Non-pigmented ciliary epithelial cell (primary cell): Measurements from ENCODE around the gene UBE3B.

Experiments
- DNase-seq: peaks from one replicate; pipeline ENCODE4 v3.0.0-alpha.2; 2010; ENCODE audit warnings: low read depth

The UBE3B gene

DNA sequence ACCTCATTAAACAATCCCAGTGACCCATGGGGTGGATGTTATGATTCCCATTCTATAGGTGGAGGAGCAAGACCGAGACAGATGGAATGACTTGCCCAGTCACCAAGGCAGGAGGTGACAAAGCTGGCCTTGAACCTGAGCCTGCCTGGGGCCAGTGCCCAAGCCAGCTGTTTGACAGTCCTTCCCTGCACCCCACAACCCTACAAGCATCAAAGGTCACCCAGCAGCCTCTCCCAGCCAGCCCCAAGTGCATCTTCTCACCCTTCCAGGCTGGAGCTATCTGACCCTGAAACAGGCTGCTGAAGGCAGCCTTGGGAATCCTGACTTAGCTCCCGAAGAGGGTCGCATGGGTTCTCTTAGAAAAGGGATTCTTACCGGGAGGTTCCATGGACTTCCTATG is 75.5 kb downstream of the UBE3B start:
- no peak for DNase-seq

DNA sequence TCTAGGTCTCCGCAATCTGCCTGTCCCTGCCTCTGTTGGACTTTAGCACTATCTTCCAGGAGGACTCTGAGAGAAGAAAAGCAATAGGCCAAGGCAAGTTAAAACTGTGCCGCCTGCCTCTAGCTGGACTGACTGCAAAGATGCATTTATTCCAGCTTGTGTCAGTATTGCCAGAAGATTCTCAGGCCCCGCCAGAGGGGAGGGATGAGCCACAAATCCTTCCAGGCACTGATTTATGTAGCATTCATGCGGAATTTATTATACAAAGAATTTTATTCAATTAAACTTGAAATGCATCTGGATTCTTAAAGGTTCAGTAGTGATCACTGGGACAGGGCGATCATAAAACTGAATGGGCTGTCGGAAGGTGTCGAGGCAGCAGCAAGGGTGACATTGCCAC is 76.0 kb downstream of the UBE3B start:
- peak; percentile 34 for DNase-seq

- DNase-seq, result no peak
Observed at GRCh38 chr12:109553906-109554500, 76.6 kb downstream of the UBE3B start.

GRCh38 chr12:109554761-109555160 is 77.3 kb downstream of the UBE3B start:
- no peak for DNase-seq

GRCh38 chr12:109555431-109556315 is 78.2 kb downstream of the UBE3B start:
- no peak for DNase-seq

DNA sequence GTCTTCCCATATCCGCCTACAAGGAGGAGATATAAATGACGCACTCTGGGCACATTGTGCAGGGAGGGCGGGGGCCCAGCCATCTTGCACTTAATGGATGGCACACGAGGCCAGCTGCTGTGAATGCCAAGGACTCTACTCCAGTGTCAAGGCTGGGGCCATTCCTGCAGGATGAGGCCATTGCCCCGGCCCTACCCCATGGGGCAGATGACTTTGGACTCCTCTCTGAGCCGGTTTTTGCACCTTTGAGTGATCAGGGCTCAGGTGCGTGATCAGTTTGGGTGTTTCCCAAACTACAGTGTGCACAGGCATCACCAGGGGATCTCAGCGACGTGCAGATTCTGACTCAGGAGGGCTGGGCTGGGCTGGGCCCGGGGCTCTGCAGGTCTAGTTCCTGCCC is 79.8 kb downstream of the UBE3B start:
- DNase-seq, result no peak

DNA sequence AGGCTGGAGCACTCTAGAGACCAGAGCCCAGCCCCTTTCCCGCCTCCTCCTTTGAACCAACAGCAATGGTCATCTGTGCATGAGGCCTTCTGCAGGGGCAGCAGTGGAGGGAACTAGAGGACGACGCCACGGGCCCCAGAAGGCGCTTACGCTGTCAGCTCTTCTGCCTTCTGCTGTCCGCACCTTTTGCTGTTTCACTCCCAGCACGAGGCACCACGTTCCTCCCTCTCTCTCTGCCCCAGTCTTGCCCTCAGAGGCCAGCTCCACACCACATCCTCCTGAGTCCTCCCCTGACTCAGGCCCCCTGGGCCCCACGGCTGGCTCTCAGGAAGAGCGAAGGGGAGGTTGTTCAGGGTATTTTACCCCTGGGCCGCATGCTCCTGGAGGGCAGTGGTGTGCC is 80.4 kb downstream of the UBE3B start:
- no peak for DNase-seq

GRCh38 chr12:109558374-109559199 is 81.2 kb downstream of the UBE3B start:
- DNase-seq, result no peak

DNA sequence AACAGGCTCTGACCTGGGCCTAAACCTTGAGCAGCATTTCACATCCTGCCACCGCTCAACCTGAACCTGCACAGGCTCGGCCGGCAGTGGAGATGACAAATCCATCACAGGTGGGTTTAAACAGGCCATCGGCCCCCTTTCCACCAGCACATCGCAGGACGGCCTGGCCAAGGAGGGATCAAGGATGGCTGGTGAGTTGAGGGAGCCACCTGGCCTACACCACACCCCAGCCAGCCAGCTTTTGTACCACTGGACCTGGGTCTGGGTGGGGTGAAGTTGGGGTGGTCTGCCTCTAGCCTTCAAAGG is 81.7 kb downstream of the UBE3B start:
- DNase-seq, result no peak

DNA sequence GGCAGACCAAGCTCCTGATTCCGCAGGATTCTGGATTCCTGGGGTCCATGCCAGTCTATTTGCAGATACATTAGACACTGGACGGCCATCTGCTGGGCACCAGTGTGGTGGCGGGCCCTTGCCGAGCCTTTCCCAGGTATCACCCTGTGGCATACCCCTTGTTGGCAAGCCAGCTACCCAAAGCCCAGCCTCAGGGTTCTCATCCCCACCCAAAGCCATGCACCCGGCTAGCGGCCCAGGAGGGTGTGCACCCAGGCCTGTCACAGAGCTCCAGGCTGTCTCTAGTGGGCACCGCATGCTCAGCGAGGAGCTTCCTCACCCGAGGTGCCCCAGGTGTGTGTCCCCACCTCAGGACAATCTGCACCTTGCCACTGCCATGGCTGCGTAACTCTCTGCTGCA is 82.2 kb downstream of the UBE3B start:
- no peak for DNase-seq

DNA sequence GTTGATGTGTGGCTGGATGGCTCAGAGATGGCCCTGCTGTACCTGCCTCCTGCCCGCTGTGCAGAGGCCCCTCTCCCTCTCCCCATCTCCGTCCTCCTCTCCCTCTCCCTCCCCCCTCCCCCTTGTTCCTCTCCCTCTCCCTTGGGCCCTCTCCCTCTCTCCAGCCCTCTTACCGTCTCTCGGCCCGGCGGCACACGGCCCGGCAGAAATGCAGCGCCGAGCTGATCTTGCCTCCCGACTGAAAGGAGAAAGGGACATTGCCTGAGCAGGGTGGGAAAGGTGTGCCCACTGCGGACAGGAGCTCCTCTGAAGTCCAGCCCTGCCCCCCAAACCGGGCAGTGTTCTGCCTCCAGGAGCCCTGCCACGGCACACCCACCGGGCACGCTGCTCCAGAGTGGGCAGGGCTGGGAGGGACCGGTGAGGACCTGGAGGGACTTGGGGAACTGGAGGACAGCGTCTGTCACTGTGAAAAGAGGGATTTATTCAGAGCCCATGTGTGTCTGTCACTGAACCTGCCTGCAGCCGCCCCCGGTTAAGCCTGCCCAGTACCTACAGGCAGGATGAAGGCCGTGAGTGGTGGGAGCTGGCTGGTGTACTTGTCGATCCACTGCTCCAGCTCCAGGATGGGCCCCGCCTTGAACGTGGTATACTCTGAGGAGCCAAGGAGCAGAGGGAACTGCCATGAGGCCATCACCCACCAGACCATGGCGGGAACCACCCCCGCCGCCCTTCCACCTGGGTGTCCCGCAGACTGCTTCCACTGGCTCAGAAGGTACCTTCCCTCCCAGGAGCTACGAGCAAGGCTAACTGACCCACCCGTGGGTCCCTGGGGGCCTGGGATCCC is 83.7 kb downstream of the UBE3B start:
- no peak for DNase-seq

GRCh38 chr12:109561711-109562030 is 84.2 kb downstream of the UBE3B start:
- no peak for DNase-seq

GRCh38 chr12:109562871-109563270 is 85.4 kb downstream of the UBE3B start:
- DNase-seq, result no peak

GRCh38 chr12:109563291-109564284 is 86.2 kb downstream of the UBE3B start:
- no peak for DNase-seq

DNA sequence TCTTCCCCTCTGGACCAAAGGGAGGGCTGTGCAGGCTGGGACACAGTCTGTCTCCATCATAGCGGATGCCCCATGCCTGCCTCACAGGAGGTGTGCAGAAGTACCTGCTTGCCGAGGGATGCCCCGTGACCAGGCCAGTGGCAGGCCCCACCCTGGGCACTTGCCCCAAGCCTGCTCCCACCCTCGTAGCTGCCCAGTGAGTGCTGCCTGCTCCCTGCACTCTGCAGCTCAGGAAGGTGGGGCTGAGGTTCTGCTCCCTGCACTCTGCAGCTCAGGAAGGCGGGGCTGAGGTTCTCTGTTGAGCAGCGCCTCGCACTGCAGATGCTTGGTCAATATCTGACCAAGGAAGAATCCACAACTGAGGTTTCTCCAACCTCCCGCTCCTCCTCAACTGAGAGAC is 89.0 kb downstream of the UBE3B start:
- DNase-seq, result no peak

- DNase-seq, result no peak
Observed at GRCh38 chr12:109567296-109567695, 89.9 kb downstream of the UBE3B start.

GRCh38 chr12:109567967-109568366 is 90.5 kb downstream of the UBE3B start:
- DNase-seq, result no peak

- no peak for DNase-seq
Observed at GRCh38 chr12:109568486-109568885, 91.1 kb downstream of the UBE3B start.

DNA sequence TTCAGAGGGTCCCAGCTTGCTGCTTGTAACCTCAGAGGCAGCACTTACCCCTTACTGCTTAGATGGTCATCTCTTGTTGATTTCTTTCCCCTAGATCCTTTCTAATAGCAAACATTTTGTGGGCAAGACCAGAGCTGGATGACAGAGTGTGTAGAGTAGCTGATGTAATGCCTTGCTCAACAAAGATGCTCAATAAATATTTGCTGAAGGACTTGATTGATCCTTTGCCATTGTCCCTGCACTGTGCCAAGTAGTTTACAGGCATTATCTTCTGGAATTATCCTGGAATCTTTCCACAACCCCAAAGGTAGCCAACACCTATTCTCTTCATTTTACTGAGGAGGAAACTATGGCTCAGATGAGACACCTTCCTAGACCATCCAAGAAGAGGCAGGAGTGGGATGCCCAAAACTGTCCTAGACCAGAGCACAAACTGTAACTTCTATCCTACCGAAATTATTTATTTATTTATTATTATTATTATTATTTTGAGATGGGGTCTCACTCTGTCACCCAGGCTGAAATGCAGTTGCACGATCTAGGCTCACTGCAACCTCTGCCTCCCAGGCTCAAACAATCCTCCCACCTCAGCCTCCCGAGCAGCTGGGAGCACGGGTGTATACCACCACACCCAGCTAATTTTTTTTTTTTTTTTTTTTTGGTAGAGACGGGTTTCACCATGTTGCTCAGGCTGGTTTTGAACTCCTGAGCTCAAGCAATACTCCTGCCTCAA is 94.5 kb downstream of the UBE3B start:
- DNase-seq, result no peak

DNA sequence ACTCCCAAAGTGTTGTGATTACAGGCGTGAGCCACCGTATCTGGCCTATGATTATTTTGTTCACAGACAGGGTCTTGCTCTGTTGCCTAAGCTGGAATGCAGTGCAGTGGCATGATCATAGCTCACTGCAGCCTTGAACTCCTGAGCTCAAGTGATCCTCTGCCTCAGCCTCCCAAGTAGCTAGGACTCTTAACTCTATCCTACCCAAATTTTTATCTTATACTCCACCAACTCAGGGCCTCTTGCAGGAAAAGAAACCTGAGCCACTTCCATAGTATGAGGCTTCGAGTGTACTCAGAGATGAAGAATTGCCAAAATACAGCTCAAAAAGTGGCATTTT is 95.0 kb downstream of the UBE3B start:
- DNase-seq, result no peak
